Thyroid gland (tissue), 4 donors: Measurements from ENCODE around the gene RNF148.

Experiments used
- POLR2A ChIP-seq, 2 donors: fragments of 450-650 bp; IDR thresholded peaks; one replicate each; pipeline ENCODE4 v1.6.1; 2017; ENCODE audit warnings: antibody characterized with exemption in 2 of 2, mild to moderate bottlenecking in 2 of 2, moderate library complexity in 1 of 2
- TF ChIP-seq, protein P1 (sequence below), 6 experiments: fragments of 200-600 bp in 3 of 6; fragments of 450-650 bp in 3 of 6; sonication (generic) in 3 of 6; IDR thresholded peaks; one replicate each; pipeline ENCODE4 v1.5.1; 2016 to 2019; ENCODE audit warnings: antibody characterized with exemption in 6 of 6, mild to moderate bottlenecking in 2 of 6, inconsistent platforms in 1 of 6, moderate library complexity in 1 of 6

DNA sequence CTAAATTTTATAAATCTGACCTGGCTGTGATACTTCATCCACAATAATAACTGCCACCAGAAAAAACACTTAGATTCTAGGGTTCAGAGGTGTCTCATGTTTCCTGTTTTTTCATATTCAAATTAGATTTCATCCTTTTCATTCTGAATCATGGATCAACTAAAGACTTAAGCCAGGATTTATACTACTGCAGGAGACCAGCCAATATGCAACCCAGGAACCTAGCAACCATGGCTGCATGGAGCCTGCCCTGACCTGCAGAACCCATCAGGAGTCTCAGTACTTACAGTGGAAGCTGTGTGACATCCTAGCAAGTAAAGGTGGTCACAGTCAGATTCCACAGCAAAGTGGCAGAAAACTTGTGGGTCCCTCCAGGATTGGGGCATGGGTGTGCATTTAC is 40.5 kb upstream of the RNF148 start:
- TF ChIP-seq, protein P1, sequence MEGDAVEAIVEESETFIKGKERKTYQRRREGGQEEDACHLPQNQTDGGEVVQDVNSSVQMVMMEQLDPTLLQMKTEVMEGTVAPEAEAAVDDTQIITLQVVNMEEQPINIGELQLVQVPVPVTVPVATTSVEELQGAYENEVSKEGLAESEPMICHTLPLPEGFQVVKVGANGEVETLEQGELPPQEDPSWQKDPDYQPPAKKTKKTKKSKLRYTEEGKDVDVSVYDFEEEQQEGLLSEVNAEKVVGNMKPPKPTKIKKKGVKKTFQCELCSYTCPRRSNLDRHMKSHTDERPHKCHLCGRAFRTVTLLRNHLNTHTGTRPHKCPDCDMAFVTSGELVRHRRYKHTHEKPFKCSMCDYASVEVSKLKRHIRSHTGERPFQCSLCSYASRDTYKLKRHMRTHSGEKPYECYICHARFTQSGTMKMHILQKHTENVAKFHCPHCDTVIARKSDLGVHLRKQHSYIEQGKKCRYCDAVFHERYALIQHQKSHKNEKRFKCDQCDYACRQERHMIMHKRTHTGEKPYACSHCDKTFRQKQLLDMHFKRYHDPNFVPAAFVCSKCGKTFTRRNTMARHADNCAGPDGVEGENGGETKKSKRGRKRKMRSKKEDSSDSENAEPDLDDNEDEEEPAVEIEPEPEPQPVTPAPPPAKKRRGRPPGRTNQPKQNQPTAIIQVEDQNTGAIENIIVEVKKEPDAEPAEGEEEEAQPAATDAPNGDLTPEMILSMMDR (IDR thresholded peaks at IDR 0.05), result no peak
- TF ChIP-seq POLR2A (IDR thresholded peaks at IDR 0.05), result no peak
